ENCODE data around the gene BRME1.

DNA sequence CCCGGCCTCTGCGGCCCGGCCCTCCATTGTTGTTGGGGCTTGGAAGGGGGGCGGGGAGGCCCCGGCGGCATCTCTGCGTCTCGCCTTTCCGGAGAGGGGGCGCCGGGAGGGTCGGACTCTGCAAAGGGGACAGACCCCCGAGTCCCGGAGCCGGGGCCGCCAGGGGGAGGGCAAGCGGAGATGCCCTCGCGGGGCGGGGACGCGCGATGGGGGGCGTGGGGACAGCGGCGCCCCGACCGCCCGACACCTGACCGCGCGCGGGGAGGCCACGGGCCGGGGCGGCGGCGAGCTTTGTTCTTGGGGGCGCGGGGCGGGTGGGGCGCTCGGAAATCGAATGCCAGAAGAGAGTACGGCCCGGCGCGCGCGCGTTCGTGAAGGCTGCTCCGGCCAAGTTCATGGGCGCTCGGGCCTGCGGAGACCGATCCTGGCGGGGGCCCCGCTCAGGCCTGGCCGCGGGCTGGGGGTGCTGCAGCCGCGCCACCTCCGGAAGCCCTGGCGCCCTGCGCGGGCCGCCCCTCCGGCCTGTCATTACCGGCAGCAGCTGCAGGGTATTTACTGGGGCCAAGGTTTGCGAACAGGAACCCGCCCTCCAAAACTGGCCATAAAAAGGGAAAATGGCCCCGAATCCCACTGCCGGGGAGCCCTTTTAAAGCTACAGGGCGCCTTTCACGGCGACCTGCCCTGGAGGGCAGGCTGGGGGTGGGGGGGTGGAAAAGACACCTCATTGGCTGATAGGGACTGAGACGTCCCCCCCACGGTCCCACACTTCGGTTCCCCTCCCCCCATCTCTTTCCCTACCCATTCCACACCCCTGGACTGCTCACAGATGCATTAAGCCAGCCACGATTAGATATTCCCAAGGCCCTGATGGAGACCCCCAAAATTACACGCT, 40.1 kb downstream of the BRME1 start:
- TF ChIP-seq, protein P1, sequence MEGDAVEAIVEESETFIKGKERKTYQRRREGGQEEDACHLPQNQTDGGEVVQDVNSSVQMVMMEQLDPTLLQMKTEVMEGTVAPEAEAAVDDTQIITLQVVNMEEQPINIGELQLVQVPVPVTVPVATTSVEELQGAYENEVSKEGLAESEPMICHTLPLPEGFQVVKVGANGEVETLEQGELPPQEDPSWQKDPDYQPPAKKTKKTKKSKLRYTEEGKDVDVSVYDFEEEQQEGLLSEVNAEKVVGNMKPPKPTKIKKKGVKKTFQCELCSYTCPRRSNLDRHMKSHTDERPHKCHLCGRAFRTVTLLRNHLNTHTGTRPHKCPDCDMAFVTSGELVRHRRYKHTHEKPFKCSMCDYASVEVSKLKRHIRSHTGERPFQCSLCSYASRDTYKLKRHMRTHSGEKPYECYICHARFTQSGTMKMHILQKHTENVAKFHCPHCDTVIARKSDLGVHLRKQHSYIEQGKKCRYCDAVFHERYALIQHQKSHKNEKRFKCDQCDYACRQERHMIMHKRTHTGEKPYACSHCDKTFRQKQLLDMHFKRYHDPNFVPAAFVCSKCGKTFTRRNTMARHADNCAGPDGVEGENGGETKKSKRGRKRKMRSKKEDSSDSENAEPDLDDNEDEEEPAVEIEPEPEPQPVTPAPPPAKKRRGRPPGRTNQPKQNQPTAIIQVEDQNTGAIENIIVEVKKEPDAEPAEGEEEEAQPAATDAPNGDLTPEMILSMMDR (IDR thresholded peaks at IDR 0.05 in 4 of 5, conservative IDR thresholded peaks at IDR 0.05 in 1 of 5): no peak
- TF ChIP-seq POLR2A (IDR thresholded peaks at IDR 0.05): no peak
